Thymus (tissue), 11 donors: ENCODE results near the gene EDIL3. TPM values are rescaled to one million over a fixed set of nuclear protein-coding genes. Genes with fewer than 3 reads are reported as not detected.
"Not testable (repeated sequence)": the region's sequence is repeated elsewhere in the genome, so short reads cannot be mapped to it uniquely, and the experiment has no call there.

Experiments used
- DNase-seq, 9 donors: peaks; one replicate each; pipeline ENCODE4 v3.0.0-alpha.2; 2013; ENCODE audit warnings: low spot score in 9 of 9, low read depth in 6 of 9, missing footprints in 1 of 9
- H3K27ac ChIP-seq, 2 donors: one replicate each; pipeline ENCODE4 v1.5.1; 2013; ENCODE audit warnings: control low read depth in 1 of 2, low read depth in 1 of 2, low read length in 1 of 2, mild to moderate bottlenecking in 1 of 2, moderate library complexity in 1 of 2
- H3K27me3 ChIP-seq, 2 donors: one replicate each; pipeline ENCODE4 v1.5.1; 2013; ENCODE audit warnings: low read length in 1 of 2; ENCODE audit not compliant: control insufficient read depth in 2 of 2, insufficient read depth in 1 of 2
- H3K36me3 ChIP-seq, 2 donors: one replicate each; pipeline ENCODE4 v1.5.1; 2013; ENCODE audit warnings: low read length in 1 of 2, mild to moderate bottlenecking in 1 of 2, moderate library complexity in 1 of 2; ENCODE audit not compliant: control insufficient read depth in 2 of 2, insufficient read depth in 2 of 2
- H3K4me1 ChIP-seq, 2 donors: one replicate each; pipeline ENCODE4 v1.5.1; 2013; ENCODE audit warnings: low read length in 2 of 2; ENCODE audit not compliant: control insufficient read depth in 2 of 2, insufficient read depth in 2 of 2
- H3K4me3 ChIP-seq, 2 donors: one replicate each; pipeline ENCODE4 v1.5.1; 2013; ENCODE audit warnings: low read length in 2 of 2, control low read depth in 1 of 2, mild to moderate bottlenecking in 1 of 2
- H3K9me3 ChIP-seq, 2 donors: one replicate each; pipeline ENCODE4 v1.5.1; 2013; ENCODE audit warnings: low read length in 1 of 2, mild to moderate bottlenecking in 1 of 2; ENCODE audit not compliant: control insufficient read depth in 2 of 2, insufficient read depth in 1 of 2
- WGBS: extraction: QIAGEN DNeasy Blood & Tissue Kit; methylation state at CpG from one replicate; pipeline ENCODE4 v1.1.7; 2013; 5-methylcytosine and 5-hydroxymethylcytosine counted together
- polyA plus RNA-seq: library from polyadenylated mRNA; stranded (reverse); fragments of 200-250 nt; gene quantifications from one replicate; pipeline ENCODE4 v1.2.3, GENCODE V29; 2013
- total RNA-seq: library from RNA; stranded (reverse); fragments of 120-200 nt; gene quantifications from one replicate; pipeline ENCODE4 v1.2.4, GENCODE V29; 2013
- donor health status: healthy.

EDIL3 gene
- total and polyA plus RNA-seq, 2 donors, result 0.52 to 2.9 TPM

DNA sequence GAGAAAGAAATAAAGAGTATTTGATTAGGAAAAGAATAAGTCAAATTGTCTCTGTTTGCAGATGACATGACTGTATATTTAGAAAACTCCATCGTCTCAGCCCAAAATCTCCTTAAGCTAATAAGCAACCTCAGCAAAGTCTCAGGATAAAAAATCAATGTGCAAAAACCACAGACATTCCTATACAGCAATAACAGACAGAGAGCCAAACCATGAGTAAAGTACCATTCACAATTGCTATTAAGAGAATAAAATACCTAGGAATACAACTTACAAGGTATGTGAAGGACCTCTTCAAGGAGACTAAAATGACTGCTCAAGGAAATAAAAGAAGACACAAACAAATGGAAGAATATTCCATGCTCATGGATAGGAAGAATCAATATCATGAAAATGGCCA, 66.9 kb downstream of the EDIL3 start:
- not testable (repeated sequence) for H3K9me3 ChIP-seq, H3K36me3 ChIP-seq, H3K4me1 ChIP-seq, H3K27ac ChIP-seq, DNase-seq, H3K4me3 ChIP-seq, H3K27me3 ChIP-seq
- WGBS, result 100% methylated on average over 1 of the region's 1 CpG

DNA sequence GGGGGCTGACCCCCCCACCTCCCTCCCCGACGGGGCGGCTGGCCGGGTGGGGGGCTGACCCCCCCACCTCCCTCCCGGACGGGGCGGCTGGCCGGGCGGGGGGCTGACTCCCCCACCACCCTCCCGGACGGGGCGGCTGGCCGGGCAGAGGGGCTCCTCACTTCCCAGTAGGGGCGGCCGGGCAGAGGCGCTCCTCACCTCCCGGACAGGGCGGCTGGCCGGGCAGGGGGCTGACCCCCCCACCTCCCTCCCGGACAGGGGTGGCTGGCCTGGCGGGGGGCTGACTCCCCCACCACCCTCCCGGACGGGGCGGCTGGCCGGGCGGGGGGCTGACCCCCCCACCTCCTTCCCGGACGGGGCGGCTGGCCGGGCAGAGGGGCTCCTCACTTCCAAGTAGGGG, 72.4 kb downstream of the EDIL3 start:
- not testable (repeated sequence) for H3K36me3 ChIP-seq, H3K4me1 ChIP-seq, H3K9me3 ChIP-seq, H3K27me3 ChIP-seq, H3K4me3 ChIP-seq, DNase-seq, H3K27ac ChIP-seq
- WGBS, result 96% methylated on average over 30 of the region's 30 CpGs

DNA sequence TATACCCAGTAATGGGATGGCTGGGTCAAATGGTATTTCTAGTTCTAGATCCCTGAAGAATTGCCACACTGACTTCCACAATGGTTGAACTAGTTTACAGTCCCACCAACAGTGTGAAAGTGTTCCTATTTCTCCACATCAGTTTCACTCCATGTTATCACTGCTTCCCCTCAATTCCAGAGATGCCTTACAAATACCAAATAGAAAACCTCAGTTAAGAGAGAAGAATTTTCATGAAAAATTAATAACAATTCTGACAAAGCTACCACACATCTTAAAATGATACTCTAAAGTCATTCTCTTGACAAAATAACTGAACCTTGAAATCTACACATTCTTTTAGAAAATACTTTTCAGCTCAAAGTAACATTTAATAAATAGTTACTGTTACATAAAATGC, 74.8 kb downstream of the EDIL3 start:
- H3K27ac ChIP-seq, H3K4me3 ChIP-seq, H3K9me3 ChIP-seq, H3K36me3 ChIP-seq, DNase-seq, H3K4me1 ChIP-seq, H3K27me3 ChIP-seq: not testable (repeated sequence)

DNA sequence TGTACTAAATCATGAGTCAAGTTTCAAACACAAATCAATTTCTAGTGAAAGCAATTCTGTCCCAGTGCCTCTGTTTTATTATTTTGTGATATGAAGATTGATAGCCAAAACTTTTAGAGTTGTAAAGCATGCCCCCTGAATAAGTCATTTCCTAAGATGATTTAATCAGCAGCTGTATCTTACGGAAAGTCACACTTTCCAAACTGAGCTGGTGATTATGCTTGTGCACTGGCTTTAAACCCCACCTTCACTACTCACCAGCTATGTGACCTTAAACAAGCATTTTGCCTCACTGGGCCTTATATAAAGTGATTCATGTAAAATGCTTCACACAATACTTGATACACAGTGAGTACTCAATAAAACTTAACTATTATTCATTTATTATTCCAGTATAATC, 78.1 kb downstream of the EDIL3 start:
- no peak for DNase-seq
- WGBS, result 99% methylated on average over 1 of the region's 1 CpG
- Histone ChIP-seq H3K9me3 (no peaks in the 10 kb centered on the region), H3K36me3 (no peaks in the 10 kb centered on the region), H3K4me3 (no peak overlapping the region), H3K27me3 (no peaks in the 10 kb centered on the region), H3K4me1 (no peaks in the 10 kb centered on the region), H3K27ac (no peak overlapping the region)

DNA sequence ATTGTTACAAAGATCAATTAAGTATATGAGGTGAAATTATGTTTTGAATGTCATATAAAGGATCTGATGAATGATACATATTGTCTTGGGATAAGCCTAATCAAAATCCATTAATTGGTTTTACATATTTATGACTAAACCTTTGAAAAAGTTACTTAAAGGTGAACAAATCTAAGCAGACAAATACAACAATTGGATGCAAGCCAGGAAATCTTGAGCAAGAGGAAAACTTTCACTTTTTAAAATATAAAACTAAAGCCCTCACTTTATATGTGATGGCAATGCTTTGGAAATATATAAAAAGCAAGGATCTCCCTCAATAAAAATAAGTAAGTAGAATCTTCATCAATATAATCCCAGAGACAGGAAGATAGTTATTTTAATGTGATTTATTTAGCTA, 80.1 kb downstream of the EDIL3 start:
- no peaks in the 10 kb centered on the region for H3K27me3 ChIP-seq
- no peak for DNase-seq
- H3K9me3 ChIP-seq, result no peaks in the 10 kb centered on the region
- H3K36me3 ChIP-seq, result no peaks in the 10 kb centered on the region
- H3K27ac ChIP-seq, result no peak overlapping the region
- no peak overlapping the region for H3K4me3 ChIP-seq
- no peaks in the 10 kb centered on the region for H3K4me1 ChIP-seq

DNA sequence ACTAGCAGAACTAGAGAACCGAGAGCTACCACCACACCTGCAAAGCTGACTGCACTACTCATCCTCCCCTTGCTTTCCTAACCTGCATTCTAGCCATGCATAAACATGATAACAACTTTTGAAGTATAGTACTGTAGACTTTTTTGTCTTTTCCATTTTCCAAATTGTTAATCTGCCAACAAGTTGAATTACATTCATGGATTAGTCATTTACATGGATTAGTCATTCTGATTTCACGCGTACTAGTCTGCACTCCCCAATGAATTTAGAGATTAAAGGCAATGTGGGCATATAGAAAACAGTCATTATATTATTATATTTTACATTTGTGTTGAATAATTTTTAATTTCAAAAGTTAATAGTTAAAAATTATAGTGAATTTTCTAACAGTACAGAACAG, 81.4 kb downstream of the EDIL3 start:
- Histone ChIP-seq H3K9me3 (no peaks in the 10 kb centered on the region), H3K4me1 (no peaks in the 10 kb centered on the region), H3K27ac (no peak overlapping the region), H3K27me3 (no peaks in the 10 kb centered on the region), H3K4me3 (no peak overlapping the region), H3K36me3 (no peaks in the 10 kb centered on the region)
- 97% methylated on average over 3 of the region's 3 CpGs for WGBS
- DNase-seq, result no peak

DNA sequence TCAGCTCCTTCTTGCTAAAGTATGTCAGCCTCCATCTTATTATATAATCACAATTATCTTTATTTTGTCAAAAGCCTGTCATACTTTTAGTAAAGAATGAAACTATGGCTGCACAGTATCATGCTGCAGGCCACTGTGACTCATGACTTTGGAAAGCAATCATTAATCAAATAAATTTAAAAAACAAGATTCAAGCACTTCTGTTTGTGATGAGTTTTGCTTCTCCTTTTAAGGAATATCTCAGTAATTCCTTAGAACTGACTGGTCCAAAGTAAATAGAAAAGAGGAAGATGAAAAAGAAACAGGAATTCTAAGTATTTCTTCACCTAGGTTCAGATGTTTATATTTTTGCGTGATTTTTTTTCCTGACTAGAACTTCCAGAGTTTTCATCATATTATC, 83.1 kb downstream of the EDIL3 start:
- DNase-seq, result no peak
- Histone ChIP-seq H3K4me3 (no peak overlapping the region), H3K9me3 (no peaks in the 10 kb centered on the region), H3K27ac (no peak overlapping the region), H3K4me1 (no peaks in the 10 kb centered on the region), H3K27me3 (no peaks in the 10 kb centered on the region), H3K36me3 (no peaks in the 10 kb centered on the region)
- 91% methylated on average over 1 of the region's 1 CpG for WGBS

DNA sequence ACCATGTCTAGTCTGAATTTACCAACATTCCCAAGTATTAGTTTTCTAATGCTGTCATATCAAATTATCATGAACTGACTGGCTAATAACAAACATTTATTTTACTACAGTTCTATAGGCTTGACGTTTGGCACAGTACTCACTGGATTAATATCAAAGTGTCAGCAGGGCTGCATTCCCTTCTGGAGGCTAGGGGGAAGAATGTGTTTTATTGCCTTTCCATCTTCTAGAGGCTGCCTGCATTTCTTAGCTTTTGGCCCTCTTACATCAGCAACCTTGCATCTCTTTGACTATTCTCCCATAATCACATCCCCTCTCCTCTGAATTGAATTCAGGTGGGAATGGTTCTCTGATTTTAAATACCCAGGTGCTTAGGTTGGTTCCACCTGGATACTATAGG, 84.7 kb downstream of the EDIL3 start:
- Histone ChIP-seq H3K9me3 (no peaks in the 10 kb centered on the region), H3K27me3 (no peaks in the 10 kb centered on the region), H3K4me3 (no peak overlapping the region), H3K36me3 (no peaks in the 10 kb centered on the region), H3K27ac (no peak overlapping the region), H3K4me1 (no peaks in the 10 kb centered on the region)
- 91% methylated on average over 1 of the region's 1 CpG for WGBS
- DNase-seq, result no peak

DNA sequence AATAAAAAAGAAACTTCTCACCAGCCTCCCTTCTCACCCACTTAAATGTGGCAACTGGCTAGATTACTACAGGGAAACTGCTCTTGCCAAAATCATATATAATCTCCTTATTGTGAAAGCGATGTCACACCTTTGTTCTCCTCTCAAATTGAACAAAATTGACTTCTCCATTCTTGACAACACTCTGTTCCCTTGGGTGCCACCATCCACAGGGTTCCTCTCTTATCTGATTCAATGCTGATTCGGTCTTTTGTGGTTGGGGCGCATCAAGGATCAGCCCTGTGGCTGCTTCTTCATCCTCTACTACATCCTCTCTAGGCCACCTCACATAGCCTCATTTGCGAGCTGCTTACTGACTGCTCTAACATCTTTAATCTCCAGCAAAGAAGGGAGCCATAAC, 86.1 kb downstream of the EDIL3 start:
- WGBS, result 78% methylated on average over 4 of the region's 4 CpGs
- H3K36me3 ChIP-seq, result no peaks in the 10 kb centered on the region

DNA sequence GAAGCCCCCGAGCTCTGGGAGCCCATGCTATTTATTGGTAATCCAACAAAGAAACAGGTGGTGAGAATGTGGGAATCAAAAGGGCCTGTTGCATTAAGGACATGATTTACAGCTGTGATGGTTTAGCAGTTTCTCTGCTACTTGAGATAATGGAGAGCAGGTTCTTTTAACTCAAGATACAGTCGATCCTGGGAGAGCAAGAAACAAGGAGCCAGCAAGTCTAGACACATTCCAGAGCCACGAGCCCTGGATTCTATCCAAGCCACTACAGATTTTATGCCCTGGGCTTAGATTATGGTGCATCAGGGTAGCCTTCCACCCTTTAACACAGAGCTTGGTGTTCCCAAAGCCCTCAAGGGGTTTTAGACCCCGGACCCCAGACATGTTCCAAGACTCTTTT, 87.0 kb downstream of the EDIL3 start:
- WGBS, result 78% methylated on average over 4 of the region's 4 CpGs
- not testable (repeated sequence) for H3K4me3 ChIP-seq, H3K27ac ChIP-seq, H3K36me3 ChIP-seq, H3K9me3 ChIP-seq, H3K4me1 ChIP-seq, DNase-seq, H3K27me3 ChIP-seq

More for the DNA sequence above, 86.1 kb downstream of the EDIL3 start:
- DNase-seq, result no peak
- no peak overlapping the region for H3K4me3 ChIP-seq
- H3K9me3 ChIP-seq, result no peaks in the 10 kb centered on the region
- no peaks in the 10 kb centered on the region for H3K27me3 ChIP-seq
- H3K4me1 ChIP-seq, result no peaks in the 10 kb centered on the region
- H3K27ac ChIP-seq, result no peak overlapping the region
